Heart right ventricle (tissue), 16 donors: ENCODE measurements around the gene ATP7B. TPM values are rescaled to one million over a fixed set of nuclear protein-coding genes. Genes with fewer than 3 reads are reported as not detected.

Experiments
- ATAC-seq, 8 donors: fragments of 200-7000 bp; cut with Tn5 transposase; one replicate each; pipeline ENCODE4 v1.9.1; 2020; ENCODE audit warnings: mild to moderate bottlenecking in 8 of 8, moderate library complexity in 8 of 8, moderate number of reproducible peaks in 1 of 8
- DNase-seq, 2 donors: peaks; one replicate each; pipeline ENCODE4 v3.0.0-alpha.2; 2020
- H3K27ac ChIP-seq, 10 donors: fragments of 200-600 bp; sonication (generic) in 2 of 10; one replicate each; pipeline versions ENCODE4 v1.5.0 to v1.8.0; 2020 to 2022; ENCODE audit warnings: mild to moderate bottlenecking in 3 of 10
- H3K27me3 ChIP-seq, 7 donors: fragments of 200-600 bp; one replicate each; pipeline ENCODE4 v1.8.0; 2021 to 2022; ENCODE audit warnings: mild to moderate bottlenecking in 2 of 7
- H3K36me3 ChIP-seq, 9 donors: fragments of 200-600 bp; sonication (generic) in 1 of 9; one replicate each; pipeline versions ENCODE4 v1.5.0 to v1.8.0; 2020 to 2022; ENCODE audit warnings: mild to moderate bottlenecking in 2 of 9
- H3K4me1 ChIP-seq, 9 donors: fragments of 200-600 bp; sonication (generic) in 1 of 9; one replicate each; pipeline versions ENCODE4 v1.5.0 to v1.8.0; 2020 to 2022; ENCODE audit warnings: mild to moderate bottlenecking in 4 of 9
- H3K4me3 ChIP-seq, 10 donors: fragments of 200-600 bp; sonication (generic) in 2 of 10; one replicate each; pipeline versions ENCODE4 v1.5.0 to v1.8.0; 2020 to 2022; ENCODE audit warnings: mild to moderate bottlenecking in 7 of 10, moderate library complexity in 2 of 10
- H3K9me3 ChIP-seq, 11 donors: fragments of 200-600 bp in 10 of 11; sonication (generic) in 2 of 11; one replicate each; pipeline versions ENCODE4 v1.5.0 to v1.8.0; 2013 to 2022; ENCODE audit warnings: mild to moderate bottlenecking in 2 of 11, control low read depth in 1 of 11, moderate library complexity in 1 of 11
- CTCF ChIP-seq, 9 donors: fragments of 200-600 bp; sonication (generic) in 2 of 9; IDR thresholded peaks; one replicate each; pipeline versions ENCODE4 v1.5.0 to v1.8.0; 2021 to 2022; ENCODE audit warnings: antibody characterized with exemption in 9 of 9, mild to moderate bottlenecking in 5 of 9, moderate library complexity in 1 of 9
- WGBS, 2 donors: extraction: QIAGEN DNeasy Blood & Tissue Kit; methylation state at CpG; one replicate each; pipeline ENCODE4 v1.1.7; 2013; ENCODE audit warnings: inconsistent platforms in 1 of 2; 5-methylcytosine and 5-hydroxymethylcytosine counted together
- intact Hi-C, 10 donors: fragments of 100-400 bp; cut with DNase I; formaldehyde crosslinking; loops; one replicate each; pipeline versions ENCODE4 v1.11.1 to v1.14.2; 2022
- polyA plus RNA-seq, 2 donors: library from polyadenylated mRNA; stranded (reverse); fragments of 200-250 nt; gene quantifications; one replicate each; pipeline ENCODE4 v1.2.3, GENCODE V29; 2013
- total RNA-seq, 10 donors: library from RNA; stranded (reverse); fragmentation: NEBNext Ultra II Directional in 3 of 10; extraction: Animal tissue kit (Norgen Biotek cat#: 25700) in 3 of 10; gene quantifications; one replicate each; pipeline versions ENCODE4 v1.2.1 to v1.2.4, GENCODE V29; 2021 to 2023
- donor health status: Arrhythmogenic right ventricular cardiomyopathy.
- donor health status: ischemic (EF 13 %, LVEDD 7.1; RV severe dilation, severe dysfunction).
- donor health status: healthy with polysubstance abuse.
- donor health status: DM: no; HTN: yes; CAD: no.
- donor health status: DM: no; HTN: no; CAD: no.
- donor health status: ischemic (EF 25% LVEDD 6.9; RV normal size, moderate dysfunction).
- donor health status: ischemic (EF 25% LVEDD 5.7; RV mildly dilated, moderate dysfunction).
- donor health status: healthy.
- donor health status: DM: yes; HTN: yes; CAD: no.
- donor health status: Ischemic cardiomyopathy.
- donor health status: ischemic (EF 35%, LVEDD 5.7; RV mildly dilated, moderate dysfunction).
- donor health status: nonischemic (EF 11% LVEDD 7.7; RV severe dilation, severe dysfunction).
- donor health status: DM: yes; HTN: yes; CAD: no.
- donor health status: PGD.
- donor health status: ischemic (EF 29% LVEDD 5.4; RV normal size, mild dysfunction).
- donor health status: nonischemic (EF 23%, LVEDD 6.1; RV moderate dilation, normal function).

The ATP7B gene
- total and polyA plus RNA-seq, 12 donors: 2.0 to 9.3 (median 5.6) TPM

DNA sequence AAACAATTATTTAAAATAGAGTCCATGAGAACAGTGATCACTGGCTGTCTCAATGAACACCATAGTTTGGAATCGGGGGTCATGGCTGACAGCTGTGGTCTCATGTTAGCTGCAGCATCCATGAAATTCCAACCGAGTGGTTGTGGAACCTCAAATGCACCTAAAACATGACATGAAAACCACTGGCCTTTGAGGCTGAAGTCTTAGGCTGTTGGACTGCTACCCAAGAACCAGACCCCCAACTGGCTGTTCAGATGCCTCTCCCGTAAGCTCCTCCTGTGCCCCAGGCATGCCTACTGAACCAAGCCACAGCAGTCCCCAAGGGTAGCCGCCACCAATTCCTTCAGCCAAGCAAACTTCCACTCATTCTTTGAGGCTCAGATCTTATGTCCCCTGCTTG is 50.5 kb downstream of the ATP7B start:
- intact Hi-C loops: no loop called here
- Histone ChIP-seq H3K27ac (no peak overlapping the region), H3K27me3 (no peaks in the 10 kb centered on the region), H3K9me3 (no peaks in the 10 kb centered on the region), H3K4me3 (no peak overlapping the region), H3K36me3 (peaks cover 0 to 45% (median 0%) of the 10 kb centered on the region in 9 donors), H3K4me1 (peaks cover 0 to 4% (median 0%) of the 10 kb centered on the region in 9 donors)
- no peak for DNase-seq
- 95 to 97% methylated on average over 4 of the region's 4 CpGs for whole genome bisulfite sequencing, 2 donors
- TF ChIP-seq CTCF (IDR thresholded peaks at IDR 0.05): no peak
- ATAC-seq: no peak

- Histone ChIP-seq H3K4me3 (no peak overlapping the region), H3K9me3 (no peaks in the 10 kb centered on the region), H3K4me1 (peaks cover 0 to 4% (median 0%) of the 10 kb centered on the region in 9 donors), H3K27ac (no peak overlapping the region), H3K36me3 (peaks cover 0 to 51% (median 0%) of the 10 kb centered on the region in 9 donors), H3K27me3 (no peaks in the 10 kb centered on the region)
- ATAC-seq: no peak
- DNase-seq: no peak
- intact Hi-C loops: no loop called here
- TF ChIP-seq CTCF (IDR thresholded peaks at IDR 0.05): no peak
- 88 to 98% methylated on average over 3 of the region's 3 CpGs for WGBS, 2 donors
Measured at GRCh38 chr13:51959773-51960172, 51.5 kb downstream of the ATP7B start.

DNA sequence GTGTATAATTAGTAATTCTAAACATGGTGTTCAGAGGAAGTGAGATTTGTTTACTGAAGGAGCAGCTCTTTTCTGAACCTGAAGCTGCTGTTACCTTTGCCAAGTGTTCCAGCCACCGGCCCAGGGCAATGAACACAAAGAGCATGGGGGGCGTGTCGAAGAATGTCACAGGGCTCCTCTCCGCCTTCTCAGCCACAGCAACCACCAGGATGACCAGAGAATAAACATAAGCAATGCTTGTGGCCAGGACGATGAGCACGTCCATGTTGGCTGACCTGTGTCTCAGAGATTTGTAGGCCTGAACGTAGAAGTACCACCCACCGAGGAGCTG is 53.1 kb downstream of the ATP7B start:
- TF ChIP-seq CTCF (IDR thresholded peaks at IDR 0.05): no peak
- peaks cover 0 to 4% (median 0%) of the 10 kb centered on the region in 9 donors for H3K4me1 ChIP-seq
- no peaks in the 10 kb centered on the region for H3K27me3 ChIP-seq
- DNase-seq: no peak
- no peak overlapping the region for H3K4me3 ChIP-seq
- H3K27ac ChIP-seq: no peak overlapping the region
- H3K36me3 ChIP-seq: peaks cover 0 to 64% (median 0%) of the 10 kb centered on the region in 9 donors
- WGBS, 2 donors: 91 to 92% methylated on average over 8 of the region's 8 CpGs
- intact Hi-C loops: no loop called here
- no peaks in the 10 kb centered on the region for H3K9me3 ChIP-seq
- ATAC-seq: no peak

DNA sequence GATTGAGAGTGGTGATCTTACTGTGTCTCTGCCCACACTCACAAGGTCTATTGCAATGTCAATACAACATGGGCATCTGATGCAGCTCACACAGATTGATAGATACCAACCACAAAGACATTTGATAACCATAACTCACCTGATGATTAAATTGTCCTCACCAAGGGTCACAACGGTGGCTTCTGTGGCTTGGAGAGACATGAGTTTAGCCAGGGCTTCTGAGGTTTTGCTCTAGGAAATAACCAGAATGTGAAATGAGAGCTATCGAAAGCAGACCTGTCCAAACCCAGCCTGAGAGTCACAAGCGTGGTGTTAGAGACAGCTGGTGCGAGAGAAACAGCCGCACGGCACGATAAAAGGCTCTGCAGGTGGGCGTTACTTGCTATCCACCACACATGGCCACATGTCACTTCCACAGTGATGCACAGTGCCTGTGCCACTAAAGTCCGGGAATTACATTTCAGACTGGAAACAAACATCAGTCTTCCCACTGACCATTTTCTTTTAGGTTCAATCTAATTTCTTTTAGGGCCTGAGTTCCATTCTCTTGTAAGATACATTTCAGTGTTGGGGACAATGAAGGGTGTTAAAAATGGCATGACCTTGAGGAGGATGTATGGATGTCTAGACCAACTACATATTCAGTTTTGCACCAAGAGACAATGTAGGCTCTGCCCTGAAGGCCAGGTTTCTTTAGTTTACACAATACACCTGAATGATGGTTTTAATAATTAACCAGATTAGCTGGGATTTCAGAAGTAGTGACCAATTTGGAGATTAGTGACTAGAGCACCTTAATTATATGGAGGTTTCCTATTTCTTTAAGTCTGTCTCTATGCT is 53.7 kb downstream of the ATP7B start:
- Histone ChIP-seq H3K4me3 (no peak overlapping the region), H3K9me3 (no peaks in the 10 kb centered on the region), H3K36me3 (peaks cover 0 to 63% (median 0%) of the 10 kb centered on the region in 9 donors), H3K4me1 (peaks cover 0 to 4% (median 0%) of the 10 kb centered on the region in 9 donors), H3K27me3 (no peaks in the 10 kb centered on the region), H3K27ac (no peak overlapping the region)
- intact Hi-C loops: no loop called here
- TF ChIP-seq CTCF (IDR thresholded peaks at IDR 0.05): no peak
- 87 to 95% methylated on average over 9 of the region's 9 CpGs for WGBS, 2 donors
- ATAC-seq: no peak
- DNase-seq: no peak
